OCI-LY7 (cell line): ENCODE measurements around the gene CCDC122.

Experiments used
- CTCF ChIP-seq: fragments of 200-600 bp; sonication (generic); conservative IDR thresholded peaks from 2 replicates; pipeline ENCODE4 v1.5.1; 2014; ENCODE audit warnings: mild to moderate bottlenecking, antibody characterized with exemption, low read length, moderate library complexity, mixed read lengths
- EZH2phosphoT487 ChIP-seq: fragments of 200-600 bp; sonication (generic); IDR thresholded peaks from 2 replicates; pipeline ENCODE4 v1.6.1; 2018; ENCODE audit warnings: low read depth, borderline replicate concordance, mild to moderate bottlenecking, mixed run types, antibody characterized with exemption, low read length, moderate library complexity, mixed read lengths

- TF ChIP-seq CTCF: peak; percentile 21; the same call in 1 of the 2 replicates
- no peak for TF ChIP-seq EZH2phosphoT487
Observed at GRCh38 chr13:43786766-43787517, 92.6 kb downstream of the CCDC122 start, which contains the start of gene ENOX1.
